BLaER1 treated with 17β-estradiol and CSF1 and Interleukin-3, amounts not matched to agents 10 nM and 100 nM (cell line): ENCODE results near the gene ETFBKMT.
"Not testable (repeated sequence)": the region's sequence is repeated elsewhere in the genome, so short reads cannot be mapped to it uniquely, and the experiment has no call there.

Source experiments
- H3K27ac ChIP-seq, 11 experiments: shearing (Covaris generic); formaldehyde crosslinking; 2 replicates each; pipeline ENCODE4 v1.8.1; 2022
- H3K27me3 ChIP-seq, 11 experiments: shearing (Covaris generic); formaldehyde crosslinking; 2 replicates each; pipeline ENCODE4 v1.8.1; 2022
- H3K36me3 ChIP-seq, 11 experiments: shearing (Covaris generic); formaldehyde crosslinking; 2 replicates each; pipeline ENCODE4 v1.8.1; 2022
- H3K4me1 ChIP-seq, 10 experiments: shearing (Covaris generic); formaldehyde crosslinking; 2 replicates each; pipeline ENCODE4 v1.8.1; 2022
- H3K4me2 ChIP-seq, 11 experiments: shearing (Covaris generic); formaldehyde crosslinking; 2 replicates each; pipeline ENCODE4 v1.8.1; 2022
- H3K4me3 ChIP-seq, 10 experiments: shearing (Covaris generic); formaldehyde crosslinking; 2 replicates each; pipeline ENCODE4 v1.8.1; 2022
- H3K9ac ChIP-seq, 11 experiments: shearing (Covaris generic); formaldehyde crosslinking; 2 replicates each; pipeline ENCODE4 v1.8.1; 2022
- H3K9me3 ChIP-seq, 11 experiments: shearing (Covaris generic); formaldehyde crosslinking; replicated peaks in 1 of 11; 2 replicates each; pipeline ENCODE4 v1.8.1; 2022
- H4K20me1 ChIP-seq, 11 experiments: shearing (Covaris generic); formaldehyde crosslinking; 2 replicates each; pipeline ENCODE4 v1.8.1; 2022
- Cebpa-rat ChIP-seq, 11 experiments: shearing (Covaris generic); IDR thresholded peaks; 2 replicates each; pipeline ENCODE4 v1.8.1; 2022

The ETFBKMT gene

GRCh38 chr12:31710021-31710818 is 50.7 kb downstream of the ETFBKMT start:
- no peak overlapping the region for H3K27ac ChIP-seq
- peaks cover 19 to 46% (median 30%) of the 10 kb centered on the region in 11 experiments for H3K36me3 ChIP-seq
- H3K4me1 ChIP-seq, result peaks cover 0 to 13% (median 2%) of the 10 kb centered on the region in 10 experiments; a peak in 9 of 20 replicates

GRCh38 chr12:31712877-31713276 is 53.4 kb downstream of the ETFBKMT start:
- Histone ChIP-seq H3K4me1 (peaks cover 0 to 25% (median 8%) of the 10 kb centered on the region in 10 experiments; a peak in 11 of 20 replicates), H3K9ac (no peak overlapping the region), H3K27me3 (no peaks in the 10 kb centered on the region), H3K4me3 (no peak overlapping the region), H4K20me1 (no peaks in the 10 kb centered on the region), H3K27ac (no peak overlapping the region), H3K9me3 (peaks cover 39 to 75% (median 52%) of the 10 kb centered on the region in 11 experiments), H3K4me2 (no peak overlapping the region), H3K36me3 (peaks cover 8 to 30% (median 22%) of the 10 kb centered on the region in 11 experiments; a peak in 21 of 22 replicates)
- no peak for TF ChIP-seq Cebpa-rat (IDR thresholded peaks at IDR 0.05)

More at GRCh38 chr12:31710021-31710818, 50.7 kb downstream of the ETFBKMT start:
- no peak for TF ChIP-seq Cebpa-rat (IDR thresholded peaks at IDR 0.05)
- Histone ChIP-seq H3K9ac (no peak overlapping the region), H3K4me3 (no peak overlapping the region), H3K4me2 (no peak overlapping the region), H3K9me3 (peaks cover 43 to 84% (median 51%) of the 10 kb centered on the region in 11 experiments), H3K27me3 (no peaks in the 10 kb centered on the region), H4K20me1 (no peaks in the 10 kb centered on the region)

- Histone ChIP-seq H3K27ac (peak overlapping the region in 8 of 11 experiments; percentile 32 to 81 (median 68); a peak in 16 of 22 replicates), H3K27me3 (no peaks in the 10 kb centered on the region)
- TF ChIP-seq Cebpa-rat (IDR thresholded peaks at IDR 0.05), result no peak
These were observed 55.2 kb downstream of the ETFBKMT start for GRCh38 chr12:31714406-31715271.

GRCh38 chr12:31715283-31715825 is 55.9 kb downstream of the ETFBKMT start:
- Histone ChIP-seq H3K9ac (peak overlapping the region in 8 of 11 experiments; percentile 0 to 69 (median 59); a peak in 12 of 22 replicates), H3K27me3 (no peaks in the 10 kb centered on the region), H3K4me2 (peak overlapping the region in 7 of 11 experiments; percentile 2 to 75 (median 45); a peak in 13 of 22 replicates), H3K4me1 (peaks cover 0 to 25% (median 8%) of the 10 kb centered on the region in 10 experiments; a peak in 11 of 20 replicates), H3K4me3 (no peak overlapping the region; a peak in 1 of 20 replicates), H3K9me3 (peaks cover 40 to 75% (median 52%) of the 10 kb centered on the region in 11 experiments), H4K20me1 (no peaks in the 10 kb centered on the region), H3K36me3 (peaks cover 7 to 33% (median 24%) of the 10 kb centered on the region in 11 experiments; a peak in 21 of 22 replicates), H3K27ac (peak overlapping the region in 8 of 11 experiments; percentile 32 to 81 (median 68); a peak in 16 of 22 replicates)
- TF ChIP-seq Cebpa-rat (IDR thresholded peaks at IDR 0.05), result no peak

More at GRCh38 chr12:31714406-31715271, 55.2 kb downstream of the ETFBKMT start:
- H4K20me1 ChIP-seq, result no peaks in the 10 kb centered on the region
- peaks cover 0 to 25% (median 8%) of the 10 kb centered on the region in 10 experiments; a peak in 11 of 20 replicates for H3K4me1 ChIP-seq
- H3K4me3 ChIP-seq, result no peak overlapping the region
- peak overlapping the region in 6 of 11 experiments; percentile 35 to 75 (median 54); a peak in 10 of 22 replicates for H3K4me2 ChIP-seq
- peaks cover 37 to 75% (median 52%) of the 10 kb centered on the region in 11 experiments for H3K9me3 ChIP-seq
- H3K9ac ChIP-seq, result peak overlapping the region in 6 of 11 experiments; percentile 0 to 69 (median 64); a peak in 8 of 22 replicates
- H3K36me3 ChIP-seq, result peaks cover 9 to 26% (median 19%) of the 10 kb centered on the region in 11 experiments; a peak in 21 of 22 replicates

GRCh38 chr12:31716998-31717397 is 57.5 kb downstream of the ETFBKMT start:
- H3K4me3 ChIP-seq, H3K9ac ChIP-seq, H4K20me1 ChIP-seq, H3K27ac ChIP-seq: not testable (repeated sequence)
- Histone ChIP-seq H3K4me2 (0 out of 22 replicates have a peak overlapping the region, but pooled peaks of 1 of the 11 experiments have one; percentile 75), H3K4me1 (peaks cover 0 to 25% (median 8%) of the 10 kb centered on the region in 10 experiments; a peak in 11 of 20 replicates), H3K9me3 (peaks cover 44 to 75% (median 62%) of the 10 kb centered on the region in 11 experiments), H3K36me3 (peaks cover 13 to 34% (median 30%) of the 10 kb centered on the region in 11 experiments; a peak in 21 of 22 replicates), H3K27me3 (peaks cover 0 to 11% (median 5%) of the 10 kb centered on the region in 11 experiments; a peak in 7 of 22 replicates)

GRCh38 chr12:31718542-31719198 is 59.2 kb downstream of the ETFBKMT start:
- not testable (repeated sequence) for H3K9ac ChIP-seq, H4K20me1 ChIP-seq, H3K27ac ChIP-seq, H3K4me2 ChIP-seq, H3K4me3 ChIP-seq
- H3K36me3 ChIP-seq, result peaks cover 13 to 32% (median 23%) of the 10 kb centered on the region in 11 experiments; a peak in 21 of 22 replicates
- H3K27me3 ChIP-seq, result peaks cover 0 to 17% (median 11%) of the 10 kb centered on the region in 11 experiments; a peak in 9 of 22 replicates
- peaks cover 12 to 42% (median 21%) of the 10 kb centered on the region in 10 experiments for H3K4me1 ChIP-seq
- H3K9me3 ChIP-seq, result peaks cover 40 to 71% (median 49%) of the 10 kb centered on the region in 11 experiments

- Histone ChIP-seq H3K9me3 (peaks cover 26 to 57% (median 34%) of the 10 kb centered on the region in 11 experiments), H3K4me1 (peaks cover 28 to 56% (median 34%) of the 10 kb centered on the region in 10 experiments), H3K27ac (no peak overlapping the region; a peak in 1 of 22 replicates), H3K4me2 (peak overlapping the region; percentile 55 to 80 (median 68)), H3K36me3 (peaks cover 13 to 32% (median 22%) of the 10 kb centered on the region in 11 experiments; a peak in 21 of 22 replicates), H3K27me3 (peaks cover 0 to 18% (median 11%) of the 10 kb centered on the region in 11 experiments; a peak in 9 of 22 replicates), H3K9ac (no peak overlapping the region), H4K20me1 (peaks cover 0 to 5% (median 0%) of the 10 kb centered on the region in 11 experiments; a peak in 1 of 22 replicates), H3K4me3 (no peak overlapping the region)
- no peak for TF ChIP-seq Cebpa-rat (IDR thresholded peaks at IDR 0.05)
These were observed 63.1 kb downstream of the ETFBKMT start for GRCh38 chr12:31722580-31722979.
